HepG2 (cell line): Measurements from ENCODE around the gene CEP131. TPM values are rescaled to one million over a fixed set of nuclear protein-coding genes. Genes with fewer than 3 reads are reported as not detected.

Experiments used
- ATAC-seq: fragments of 200-7000 bp; cut with Tn5 transposase; 3 replicates; pipeline ENCODE4 v1.9.1; 2020; ENCODE audit warnings: mild to moderate bottlenecking, moderate library complexity
- BruUV-seq: library from RNA; stranded (reverse); fragments of 400-500 nt; replicated peaks from 2 replicates; lab custom pipeline; 2021; lab: Mats Ljungman, UMichigan
- CTCF ChIA-PET: fragments of 300-600 bp; formaldehyde crosslinking; extraction: SDS; loops from one replicate; lab custom pipeline; 2021; ENCODE audit warnings: low total read pairs, inconsistent platforms, low intra/inter-chr PET ratio; lab: Yijun Ruan, JAX
- POLR2A ChIA-PET: fragments of 350-600 bp; sonication (Branson Sonifier 250); formaldehyde crosslinking; loops from one replicate; lab custom pipeline; 2020; ENCODE audit warnings: antibody characterized with exemption, inconsistent platforms; lab: Yijun Ruan, JAX
- DNase-seq: peaks from one replicate; pipeline ENCODE4 v3.0.0-alpha.2; 2015; ENCODE audit warnings: low spot score
- FAIRE-seq: peaks from 3 replicates; lab custom pipeline; 2011; peaks lifted over from hg19 to GRCh38; lab: Jason Lieb, UNC
- H2AFZ ChIP-seq: one replicate; pipeline ENCODE4 v1.6.1; 2011; ENCODE audit warnings: low read length, inconsistent platforms
- H3K27ac ChIP-seq: fragments of 300-600 bp; 3 replicates; pipeline ENCODE4 v1.8.0; 2011; ENCODE audit warnings: mixed run types, mild to moderate bottlenecking, mixed read lengths, low read length, inconsistent platforms; ENCODE audit not compliant: insufficient read depth; ENCODE audit errors: extremely low read length
- H3K27me3 ChIP-seq, 2 experiments: fragments of 200-600 bp in 1 of 2; 2 replicates in 1 of 2; 3 replicates in 1 of 2; pipeline versions ENCODE4 v1.6.0 to v1.8.0; 2011; ENCODE audit warnings: low read length in 2 of 2, mild to moderate bottlenecking in 2 of 2, moderate library complexity in 2 of 2, inconsistent platforms in 1 of 2; ENCODE audit not compliant: insufficient read depth in 2 of 2, control insufficient read depth in 1 of 2
- H3K36me3 ChIP-seq, 2 experiments: fragments of 200-600 bp in 1 of 2; replicated peaks in 1 of 2; 2 replicates in 1 of 2; 3 replicates in 1 of 2; pipeline versions ENCODE4 v1.5.1 to v1.8.0; 2011; ENCODE audit warnings: low read length in 2 of 2, inconsistent platforms in 1 of 2; ENCODE audit not compliant: insufficient read depth in 2 of 2, control insufficient read depth in 1 of 2
- H3K4me1 ChIP-seq: 2 replicates; pipeline ENCODE4 v1.5.1; 2012; ENCODE audit warnings: low read length, inconsistent platforms; ENCODE audit not compliant: insufficient read depth
- H3K4me2 ChIP-seq: 2 replicates; pipeline ENCODE4 v1.6.0; 2011; ENCODE audit warnings: low read depth, low read length, inconsistent platforms
- H3K4me3 ChIP-seq, 3 experiments: fragments of 200-600 bp in 1 of 3; sonication (generic), shearing (Covaris generic) in 1 of 3; replicated peaks in 1 of 3; 2 replicates each; pipeline ENCODE4 v1.5.1; 2011 to 2016; ENCODE audit warnings: low read length in 3 of 3, inconsistent platforms in 2 of 3, low read depth in 2 of 3, mild to moderate bottlenecking in 2 of 3, control low read depth in 1 of 3, mixed read lengths in 1 of 3; ENCODE audit not compliant: insufficient read depth in 1 of 3
- H3K79me2 ChIP-seq: one replicate; pipeline ENCODE4 v1.6.1; 2011; ENCODE audit warnings: low read length, inconsistent platforms; ENCODE audit not compliant: insufficient read depth
- H3K9ac ChIP-seq: 2 replicates; pipeline ENCODE4 v1.6.0; 2011; ENCODE audit warnings: mild to moderate bottlenecking, low read depth, low read length, inconsistent platforms; ENCODE audit not compliant: insufficient read depth
- H3K9me3 ChIP-seq: 2 replicates; pipeline ENCODE4 v1.5.1; 2012; ENCODE audit warnings: mild to moderate bottlenecking, low read length
- H4K20me1 ChIP-seq: 2 replicates; pipeline ENCODE4 v1.6.0; 2011; ENCODE audit warnings: inconsistent platforms, mild to moderate bottlenecking, low read length, moderate library complexity; ENCODE audit not compliant: insufficient read depth
- BCL6 ChIP-seq: IDR thresholded peaks from 2 replicates; pipeline ENCODE4 v1.6.1; 2016; ENCODE audit warnings: missing genetic modification reagents, missing compliant biosample characterization
- FOXK2 ChIP-seq: fragments of 450-650 bp; IDR thresholded peaks from 2 replicates; pipeline ENCODE4 v1.6.1; 2016
- KDM4B ChIP-seq: sonication (generic); formaldehyde crosslinking; IDR thresholded peaks from 2 replicates; pipeline ENCODE4 v1.4.0; 2020; ENCODE audit warnings: missing genetic modification reagents
- MBD4 ChIP-seq: IDR thresholded peaks from 2 replicates; pipeline ENCODE4 v1.6.1; 2012; ENCODE audit warnings: low read length, inconsistent platforms, borderline replicate concordance
- SMARCC2 ChIP-seq: fragments of 450-650 bp; IDR thresholded peaks from 2 replicates; pipeline ENCODE4 v1.6.1; 2017; ENCODE audit warnings: antibody characterized with exemption, mild to moderate bottlenecking
- SP140L ChIP-seq: sonication (generic); formaldehyde crosslinking; IDR thresholded peaks from 2 replicates; pipeline ENCODE4 v1.4.0; 2020; ENCODE audit warnings: missing genetic modification reagents, borderline replicate concordance
- ZBTB7A ChIP-seq: sonication (generic); formaldehyde crosslinking; IDR thresholded peaks from 2 replicates; pipeline ENCODE4 v1.8.0; 2022; ENCODE audit warnings: mild to moderate bottlenecking, missing genetic modification reagents
- WGBS: methylation state at CpG from one replicate; pipeline ENCODE4 v1.1.6; 2017; ENCODE audit warnings: low lambda C conversion rate; 5-methylcytosine and 5-hydroxymethylcytosine counted together
- in situ Hi-C: cut with HindIII; loops from 2 replicates; pipeline ENCODE4 v1.10.0; 2017; ENCODE audit warnings: low pct_unique_long_range_greater_than_20kb; ENCODE audit not compliant: extremely low pct_ligation_motif_present
- intact Hi-C: fragments of 100-400 bp; cut with micrococcal nuclease; formaldehyde crosslinking; loops from one replicate; pipeline ENCODE4 v1.10.0; 2022; ENCODE audit not compliant: unreplicated experiment
- polyA plus RNA-seq, 8 experiments: library from polyadenylated mRNA; depleted of rRNA in 3 of 8; stranded (reverse) in 7 of 8; unstranded in 1 of 8; fragments of >200 nt; fragmentation: Illumina TruSeq in 4 of 8; extraction: Trizol in 4 of 8; gene quantifications; 2 replicates each; pipeline versions ENCODE4 v1.2.1 to v1.2.3, GENCODE V29; 2011 to 2016; ENCODE audit warnings: low read depth in 4 of 8, missing spikeins in 1 of 8, mixed read lengths in 1 of 8; ENCODE audit not compliant: insufficient read depth in 1 of 8
- total RNA-seq, 5 experiments: library from RNA; depleted of rRNA; stranded (reverse); fragments of >200 nt; fragmentation: Illumina TruSeq; extraction: Trizol; gene quantifications; 2 replicates each; pipeline ENCODE4 v1.2.3, GENCODE V29; 2016; ENCODE audit warnings: low read depth in 1 of 5
- TF ChIP-seq, protein P1 (sequence below): sonication (generic); formaldehyde crosslinking; IDR thresholded peaks from 2 replicates; pipeline ENCODE4 v1.5.1; 2020; ENCODE audit warnings: missing genetic modification reagents, mild to moderate bottlenecking, borderline replicate concordance
- TF ChIP-seq, protein P2 (sequence below): sonication (generic); formaldehyde crosslinking; IDR thresholded peaks from 2 replicates; pipeline ENCODE4 v1.4.0; 2020; ENCODE audit warnings: mild to moderate bottlenecking, missing genetic modification reagents
- TF ChIP-seq, protein P3 (sequence below): conservative IDR thresholded peaks from 2 replicates; pipeline ENCODE4 v1.6.1; 2018; ENCODE audit warnings: missing genetic modification reagents
- TF ChIP-seq, protein P4 (sequence below): sonication (generic); formaldehyde crosslinking; conservative IDR thresholded peaks from 2 replicates; pipeline ENCODE4 v1.8.0; 2022; ENCODE audit warnings: mild to moderate bottlenecking, moderate library complexity, missing genetic modification reagents

The CEP131 gene
- total and polyA plus RNA-seq, 2 of the 13 experiments (the other 11 are each of a cell fraction or from before 2014, with no cell fraction given): 5.0 to 16.8 TPM

DNA sequence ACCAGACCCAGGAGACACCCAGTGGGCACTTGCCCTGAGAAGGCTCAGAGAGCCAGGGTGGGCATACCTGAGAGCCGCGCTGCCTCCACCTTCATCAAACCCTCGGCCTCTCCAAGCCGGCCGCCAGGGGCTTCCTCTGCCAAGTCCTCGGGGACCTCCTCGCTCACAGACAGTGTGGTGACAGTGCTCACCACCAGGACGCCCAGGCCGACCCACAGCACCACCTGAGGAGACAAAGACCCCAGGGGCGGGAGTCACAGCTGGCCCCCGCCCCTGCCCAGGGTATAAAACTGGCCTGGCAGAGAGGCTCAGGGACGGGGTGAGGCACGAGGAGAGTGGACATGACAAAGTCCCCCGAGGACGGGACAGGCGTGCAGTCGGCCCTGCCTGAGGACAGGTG, 37.4 kb upstream of the CEP131 start:
- Histone ChIP-seq H4K20me1 (no peaks in the 10 kb centered on the region; the same call in 1 of the 2 replicates), H3K9ac (no peak overlapping the region), H3K79me2 (no peaks in the 10 kb centered on the region), H3K27ac (no peak overlapping the region)
- POLR2A ChIA-PET: no interaction called here
- WGBS: 98% methylated on average over 12 of the region's 17 CpGs
- in situ Hi-C loops: no loop called here
- no peak for TF ChIP-seq KDM4B
- TF ChIP-seq BCL6 (CRISPR knock-in tag): no peak
- TF ChIP-seq, protein P1, sequence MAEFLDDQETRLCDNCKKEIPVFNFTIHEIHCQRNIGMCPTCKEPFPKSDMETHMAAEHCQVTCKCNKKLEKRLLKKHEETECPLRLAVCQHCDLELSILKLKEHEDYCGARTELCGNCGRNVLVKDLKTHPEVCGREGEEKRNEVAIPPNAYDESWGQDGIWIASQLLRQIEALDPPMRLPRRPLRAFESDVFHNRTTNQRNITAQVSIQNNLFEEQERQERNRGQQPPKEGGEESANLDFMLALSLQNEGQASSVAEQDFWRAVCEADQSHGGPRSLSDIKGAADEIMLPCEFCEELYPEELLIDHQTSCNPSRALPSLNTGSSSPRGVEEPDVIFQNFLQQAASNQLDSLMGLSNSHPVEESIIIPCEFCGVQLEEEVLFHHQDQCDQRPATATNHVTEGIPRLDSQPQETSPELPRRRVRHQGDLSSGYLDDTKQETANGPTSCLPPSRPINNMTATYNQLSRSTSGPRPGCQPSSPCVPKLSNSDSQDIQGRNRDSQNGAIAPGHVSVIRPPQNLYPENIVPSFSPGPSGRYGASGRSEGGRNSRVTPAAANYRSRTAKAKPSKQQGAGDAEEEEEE: no peak
- no peak for TF ChIP-seq SMARCC2
- TF ChIP-seq, protein P2, sequence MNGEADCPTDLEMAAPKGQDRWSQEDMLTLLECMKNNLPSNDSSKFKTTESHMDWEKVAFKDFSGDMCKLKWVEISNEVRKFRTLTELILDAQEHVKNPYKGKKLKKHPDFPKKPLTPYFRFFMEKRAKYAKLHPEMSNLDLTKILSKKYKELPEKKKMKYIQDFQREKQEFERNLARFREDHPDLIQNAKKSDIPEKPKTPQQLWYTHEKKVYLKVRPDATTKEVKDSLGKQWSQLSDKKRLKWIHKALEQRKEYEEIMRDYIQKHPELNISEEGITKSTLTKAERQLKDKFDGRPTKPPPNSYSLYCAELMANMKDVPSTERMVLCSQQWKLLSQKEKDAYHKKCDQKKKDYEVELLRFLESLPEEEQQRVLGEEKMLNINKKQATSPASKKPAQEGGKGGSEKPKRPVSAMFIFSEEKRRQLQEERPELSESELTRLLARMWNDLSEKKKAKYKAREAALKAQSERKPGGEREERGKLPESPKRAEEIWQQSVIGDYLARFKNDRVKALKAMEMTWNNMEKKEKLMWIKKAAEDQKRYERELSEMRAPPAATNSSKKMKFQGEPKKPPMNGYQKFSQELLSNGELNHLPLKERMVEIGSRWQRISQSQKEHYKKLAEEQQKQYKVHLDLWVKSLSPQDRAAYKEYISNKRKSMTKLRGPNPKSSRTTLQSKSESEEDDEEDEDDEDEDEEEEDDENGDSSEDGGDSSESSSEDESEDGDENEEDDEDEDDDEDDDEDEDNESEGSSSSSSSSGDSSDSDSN (CRISPR knock-in tag): no peak
- TF ChIP-seq, protein P3, sequence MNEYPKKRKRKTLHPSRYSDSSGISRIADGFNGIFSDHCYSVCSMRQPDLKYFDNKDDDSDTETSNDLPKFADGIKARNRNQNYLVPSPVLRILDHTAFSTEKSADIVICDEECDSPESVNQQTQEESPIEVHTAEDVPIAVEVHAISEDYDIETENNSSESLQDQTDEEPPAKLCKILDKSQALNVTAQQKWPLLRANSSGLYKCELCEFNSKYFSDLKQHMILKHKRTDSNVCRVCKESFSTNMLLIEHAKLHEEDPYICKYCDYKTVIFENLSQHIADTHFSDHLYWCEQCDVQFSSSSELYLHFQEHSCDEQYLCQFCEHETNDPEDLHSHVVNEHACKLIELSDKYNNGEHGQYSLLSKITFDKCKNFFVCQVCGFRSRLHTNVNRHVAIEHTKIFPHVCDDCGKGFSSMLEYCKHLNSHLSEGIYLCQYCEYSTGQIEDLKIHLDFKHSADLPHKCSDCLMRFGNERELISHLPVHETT (CRISPR knock-in tag): no peak
- TF ChIP-seq SP140L (CRISPR knock-in tag): no peak
- TF ChIP-seq MBD4: no peak
- TF ChIP-seq ZBTB7A (CRISPR knock-in tag): no peak
- no peak for TF ChIP-seq FOXK2
- TF ChIP-seq, protein P4, sequence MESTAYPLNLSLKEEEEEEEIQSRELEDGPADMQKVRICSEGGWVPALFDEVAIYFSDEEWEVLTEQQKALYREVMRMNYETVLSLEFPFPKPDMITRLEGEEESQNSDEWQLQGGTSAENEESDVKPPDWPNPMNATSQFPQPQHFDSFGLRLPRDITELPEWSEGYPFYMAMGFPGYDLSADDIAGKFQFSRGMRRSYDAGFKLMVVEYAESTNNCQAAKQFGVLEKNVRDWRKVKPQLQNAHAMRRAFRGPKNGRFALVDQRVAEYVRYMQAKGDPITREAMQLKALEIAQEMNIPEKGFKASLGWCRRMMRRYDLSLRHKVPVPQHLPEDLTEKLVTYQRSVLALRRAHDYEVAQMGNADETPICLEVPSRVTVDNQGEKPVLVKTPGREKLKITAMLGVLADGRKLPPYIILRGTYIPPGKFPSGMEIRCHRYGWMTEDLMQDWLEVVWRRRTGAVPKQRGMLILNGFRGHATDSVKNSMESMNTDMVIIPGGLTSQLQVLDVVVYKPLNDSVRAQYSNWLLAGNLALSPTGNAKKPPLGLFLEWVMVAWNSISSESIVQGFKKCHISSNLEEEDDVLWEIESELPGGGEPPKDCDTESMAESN (CRISPR knock-in tag): no peak
- TF ChIP-seq, all 625 proteins: peak for 0
- H2AFZ ChIP-seq: no peak overlapping the region
- H3K4me1 ChIP-seq: 0 out of 2 replicates have a peak, but pooled peaks cover 3% of the 10 kb centered on the region
- CTCF ChIA-PET: no interaction called here
- no peak overlapping the region for H3K4me3 ChIP-seq
- BruUV-seq: no TSS peak
- FAIRE-seq: no peak
- no peak for DNase-seq
- no peak for ATAC-seq
- no peak overlapping the region for H3K4me2 ChIP-seq
- H3K9me3 ChIP-seq: no peaks in the 10 kb centered on the region
- H3K27me3 ChIP-seq: no peaks in the 10 kb centered on the region
- peaks cover 31 to 63% of the 10 kb centered on the region in 2 experiments for H3K36me3 ChIP-seq
- intact Hi-C loops: no loop called here
